GM21723 (cell line): Measurements from ENCODE around the gene POMT1.
"Not testable (repeated sequence)": the region's sequence is repeated elsewhere in the genome, so short reads cannot be mapped to it uniquely, and the experiment has no call there.

Experiments used
- ATAC-seq: cut with Tn5 transposase; IDR thresholded peaks from one replicate; pipeline ENCODE4 v1.9.1; 2021; ENCODE audit warnings: mild to moderate bottlenecking, moderate library complexity; ENCODE audit not compliant: unreplicated experiment

Gene POMT1

GRCh38 chr9:131550465-131550864, 47.7 kb downstream of the POMT1 start:
- not testable (repeated sequence) for ATAC-seq

- no peak for ATAC-seq
These were observed 49.3 kb downstream of the POMT1 start for GRCh38 chr9:131552030-131552429.

DNA sequence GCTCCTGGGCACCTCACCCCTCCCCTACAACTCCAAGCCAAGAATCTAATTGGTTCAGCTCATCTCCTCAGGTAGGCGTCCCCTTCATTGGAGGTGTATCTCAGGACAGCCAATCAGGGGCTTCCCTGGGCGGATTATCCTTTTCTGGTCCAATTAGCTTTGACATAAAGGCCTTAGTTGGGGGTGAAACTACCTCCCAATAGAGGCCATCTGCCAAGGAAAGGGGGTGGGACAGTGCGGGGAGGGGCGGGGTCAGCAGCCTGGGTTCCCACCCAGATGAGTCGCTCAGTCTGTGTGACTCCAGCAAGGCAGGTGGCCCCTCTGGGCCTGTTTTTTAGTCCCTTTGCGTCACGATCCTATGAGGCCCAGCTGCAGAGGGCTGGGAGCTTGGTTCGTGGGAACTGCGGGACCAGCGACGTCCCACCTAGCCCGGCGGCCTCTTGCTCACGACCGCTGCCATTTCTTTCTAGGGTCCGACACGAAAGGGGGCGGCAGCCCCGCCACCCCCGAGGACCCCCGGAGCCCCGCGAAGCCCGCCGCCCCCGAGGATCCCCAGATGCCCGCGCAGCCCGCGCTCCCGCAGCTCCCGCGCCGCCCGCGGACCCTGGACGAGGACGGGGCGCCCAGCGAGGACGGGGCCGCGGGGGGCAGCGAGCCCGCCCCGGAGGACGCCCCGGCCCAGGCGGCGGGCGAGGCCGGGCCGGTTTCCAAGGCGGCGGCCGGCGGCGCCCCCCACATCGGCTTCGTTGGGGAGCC, 51.5 kb downstream of the POMT1 start:
- ATAC-seq, result no peak

- ATAC-seq, result no peak
These were observed 52.2 kb downstream of the POMT1 start for GRCh38 chr9:131554843-131555351.

DNA sequence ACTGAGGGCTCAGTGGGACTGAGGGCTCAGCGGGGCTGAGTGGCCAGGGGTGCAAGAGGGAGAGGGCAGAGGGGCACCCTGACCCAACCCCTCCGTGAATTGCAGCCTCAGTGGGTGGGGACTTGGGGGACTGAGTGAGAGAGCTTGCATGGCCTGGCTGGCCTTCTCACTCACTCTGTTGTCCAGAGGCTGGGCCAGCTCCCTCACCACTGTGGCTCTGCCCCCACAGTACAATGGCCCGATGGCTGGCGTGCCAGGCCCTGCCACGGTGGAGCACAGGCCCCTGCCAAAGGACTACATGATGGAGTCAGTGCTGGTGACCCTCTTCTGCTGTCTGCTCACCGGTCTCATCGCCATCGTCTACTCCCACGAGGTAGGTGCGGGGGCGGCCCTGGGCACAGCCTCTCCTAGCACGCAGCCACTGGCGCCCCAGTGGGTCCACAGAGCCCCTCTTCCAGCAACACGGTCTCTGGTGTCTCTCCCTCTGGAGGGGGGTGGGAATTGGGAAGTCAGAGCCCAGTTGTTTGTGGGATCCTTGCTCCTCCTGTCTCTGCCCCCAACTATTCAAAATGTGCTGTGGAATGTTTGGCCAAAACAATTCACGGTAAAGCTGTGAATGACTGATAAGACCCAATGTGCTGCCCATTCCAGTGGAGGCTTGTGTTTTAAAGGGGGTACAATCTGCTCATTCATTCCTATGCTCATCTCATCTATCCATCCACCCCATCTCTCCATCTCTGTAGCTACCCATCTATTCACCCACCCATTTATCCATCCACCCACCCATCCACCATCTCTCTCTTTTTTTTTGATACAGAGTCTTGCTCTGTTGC, 53.3 kb downstream of the POMT1 start:
- no peak for ATAC-seq

GRCh38 chr9:131557855-131558548, 55.3 kb downstream of the POMT1 start:
- ATAC-seq, result no peak

DNA sequence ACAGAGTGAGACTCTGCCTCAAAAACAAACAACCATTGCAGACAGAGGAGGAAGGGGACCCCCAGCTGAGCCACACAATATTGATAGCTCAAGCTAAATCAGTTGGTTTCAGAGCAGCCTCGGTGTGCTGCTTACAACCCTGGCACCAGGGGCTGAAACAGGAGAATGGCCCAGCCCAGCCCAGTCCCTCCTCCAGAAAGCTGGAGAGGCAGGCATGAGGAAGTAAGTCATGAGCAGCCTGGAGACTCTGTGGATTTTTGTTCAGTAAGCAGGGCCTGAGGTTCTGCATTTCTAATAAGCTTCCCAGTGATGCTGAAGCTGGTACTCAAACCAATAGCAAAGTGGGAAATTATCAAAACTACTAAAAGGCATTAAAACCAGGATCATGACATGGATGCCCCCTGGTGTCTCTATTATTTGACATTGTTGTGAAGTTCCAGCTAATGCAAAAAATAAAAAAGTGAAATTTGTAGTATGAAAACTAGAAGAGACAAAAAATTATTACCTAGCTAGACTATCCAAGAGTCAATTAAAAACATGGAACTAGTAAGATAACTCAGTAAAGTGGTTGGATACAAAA, 56.8 kb downstream of the POMT1 start:
- ATAC-seq, result no peak

GRCh38 chr9:131562032-131562959, 59.6 kb downstream of the POMT1 start:
- ATAC-seq, result no peak

DNA sequence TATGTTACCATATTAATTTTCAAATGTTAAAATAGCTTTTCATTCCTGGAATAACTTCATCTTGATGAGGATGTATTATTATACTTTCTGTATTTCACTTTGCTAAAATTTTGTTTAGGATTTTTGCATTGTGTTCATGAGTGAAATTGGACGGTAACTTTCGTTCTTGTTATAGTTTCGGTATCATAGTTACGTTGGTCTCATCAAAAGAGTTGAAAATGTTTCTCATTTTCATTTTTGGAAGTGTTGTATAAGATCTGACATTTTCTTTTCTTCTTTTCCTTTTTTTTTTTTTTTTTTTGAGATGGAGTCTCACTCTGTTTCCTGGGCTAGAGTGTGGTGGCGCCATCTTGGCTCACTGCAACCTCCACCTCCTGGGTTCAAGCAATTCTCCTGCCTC, 62.7 kb downstream of the POMT1 start:
- ATAC-seq, result no peak

DNA sequence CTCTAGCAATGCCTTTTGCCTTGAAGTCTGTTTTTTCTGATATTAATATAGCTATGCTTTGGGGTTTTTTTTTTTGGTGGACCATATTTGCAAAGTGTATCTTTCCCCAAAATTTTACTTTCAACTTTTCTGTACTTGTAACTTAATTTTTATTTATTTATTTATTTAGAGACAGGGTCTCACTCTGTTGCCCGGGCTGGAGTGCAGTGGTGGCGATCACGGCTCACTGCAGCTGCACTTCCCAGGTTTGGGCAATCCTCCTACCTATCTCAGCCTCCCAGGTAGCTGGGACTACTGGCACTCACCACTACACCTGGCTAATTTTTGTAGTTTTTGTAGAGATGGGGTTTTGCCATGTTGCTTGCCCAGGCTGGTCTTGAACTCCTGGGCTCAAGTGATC, 63.4 kb downstream of the POMT1 start:
- ATAC-seq, result no peak

GRCh38 chr9:131567910-131568309, 65.2 kb downstream of the POMT1 start:
- ATAC-seq, result no peak
